Keratinocyte (primary cell): Measurements from ENCODE around the gene GJE1. TPM values are rescaled to one million over a fixed set of nuclear protein-coding genes. Genes with fewer than 3 reads are reported as not detected.
"Not testable (repeated sequence)": the region's sequence is repeated elsewhere in the genome, so short reads cannot be mapped to it uniquely, and the experiment has no call there.

Experiments
- DNase-seq: peaks from one replicate; pipeline ENCODE4 v3.0.0-alpha.2; 2011; ENCODE audit warnings: low read depth, missing footprints, low spot score
- FAIRE-seq: peaks from 2 replicates; lab custom pipeline; 2011; peaks lifted over from hg19 to GRCh38; lab: Jason Lieb, UNC
- H2AFZ ChIP-seq: 2 replicates; pipeline ENCODE4 v1.6.0; 2012; ENCODE audit warnings: low read length, control low read depth, inconsistent platforms; ENCODE audit not compliant: control insufficient read depth
- H3K27ac ChIP-seq: 2 replicates; pipeline ENCODE4 v1.5.1; 2011; ENCODE audit warnings: low read length; ENCODE audit not compliant: control insufficient read depth, insufficient read depth
- H3K27me3 ChIP-seq: 3 replicates; pipeline ENCODE4 v1.6.0; 2011; ENCODE audit warnings: low read length; ENCODE audit not compliant: control insufficient read depth, insufficient read depth; ENCODE audit errors: extremely low read depth
- H3K36me3 ChIP-seq, 2 experiments: 2 replicates in 1 of 2; 3 replicates in 1 of 2; pipeline ENCODE4 v1.5.1; 2011; ENCODE audit warnings: low read length in 2 of 2, mild to moderate bottlenecking in 1 of 2; ENCODE audit not compliant: control insufficient read depth in 2 of 2, insufficient read depth in 2 of 2; ENCODE audit errors: extremely low read depth in 1 of 2
- H3K4me1 ChIP-seq: 3 replicates; pipeline ENCODE4 v1.5.1; 2011; ENCODE audit warnings: low read length; ENCODE audit not compliant: control insufficient read depth, insufficient read depth; ENCODE audit errors: extremely low read depth
- H3K4me2 ChIP-seq: 3 replicates; pipeline ENCODE4 v1.6.0; 2011; ENCODE audit warnings: low read depth, low read length; ENCODE audit not compliant: control insufficient read depth, insufficient read depth; ENCODE audit errors: extremely low read depth
- H3K4me3 ChIP-seq, 3 experiments: fragments of 200-600 bp in 1 of 3; sonication (generic) in 1 of 3; 2 replicates in 2 of 3; 3 replicates in 1 of 3; pipeline ENCODE4 v1.5.1; 2011 to 2016; ENCODE audit warnings: low read length in 3 of 3, mild to moderate bottlenecking in 3 of 3, control low read depth in 2 of 3, inconsistent platforms in 1 of 3, low read depth in 1 of 3, mixed read lengths in 1 of 3, mixed run types in 1 of 3, moderate library complexity in 1 of 3; ENCODE audit not compliant: control insufficient read depth in 2 of 3, insufficient read depth in 2 of 3; ENCODE audit errors: extremely low read depth in 1 of 3
- H3K79me2 ChIP-seq: 2 replicates; pipeline ENCODE4 v1.6.0; 2012; ENCODE audit warnings: low read length; ENCODE audit not compliant: control insufficient read depth, insufficient read depth
- H3K9ac ChIP-seq: 3 replicates; pipeline ENCODE4 v1.6.0; 2011; ENCODE audit warnings: low read length; ENCODE audit not compliant: control insufficient read depth, insufficient read depth; ENCODE audit errors: extremely low read depth
- H3K9me1 ChIP-seq: 3 replicates; pipeline ENCODE4 v1.6.0; 2011; ENCODE audit warnings: low read length; ENCODE audit not compliant: control insufficient read depth, insufficient read depth; ENCODE audit errors: extremely low read depth
- H3K9me3 ChIP-seq: 2 replicates; pipeline ENCODE4 v1.5.1; 2012; ENCODE audit warnings: low read depth, low read length; ENCODE audit not compliant: control insufficient read depth
- H4K20me1 ChIP-seq: 3 replicates; pipeline ENCODE4 v1.6.0; 2011; ENCODE audit warnings: low read length; ENCODE audit not compliant: control insufficient read depth, insufficient read depth; ENCODE audit errors: extremely low read depth
- EZH2 ChIP-seq: IDR thresholded peaks from one replicate; pipeline ENCODE4 v1.6.1; 2012; ENCODE audit warnings: inconsistent platforms, mild to moderate bottlenecking, low read length, moderate library complexity
- dilution Hi-C: fragments of 300-500 bp; cut with MboI; formaldehyde crosslinking; loops from one replicate; pipeline ENCODE4 v1.7.0; 2020; ENCODE audit warnings: low sequenced_read_pairs; ENCODE audit not compliant: extremely low pct_ligation_motif_present
- polyA plus RNA-seq, 5 experiments: library from polyadenylated mRNA; depleted of rRNA in 3 of 5; stranded (reverse) in 3 of 5; stranded (forward) in 1 of 5; unstranded in 1 of 5; fragments of >200 nt; gene quantifications; 1 replicate in 1 of 5; 2 replicates in 3 of 5; 3 replicates in 1 of 5; pipeline versions ENCODE4 v1.2.1 to v1.2.3, GENCODE V29; 2011 to 2012; ENCODE audit warnings: missing spikeins in 2 of 5, low read depth in 1 of 5, low replicate concordance in 1 of 5
- TF ChIP-seq, protein P1 (sequence below), 3 experiments: IDR thresholded peaks in 1 of 3; conservative IDR thresholded peaks in 1 of 3; optimal IDR thresholded peaks in 1 of 3; 2 replicates in 2 of 3; 3 replicates in 1 of 3; pipeline versions ENCODE3 to v1.5.1; 2011; ENCODE audit warnings: low read length in 3 of 3, mild to moderate bottlenecking in 3 of 3, moderate library complexity in 2 of 3, control low read depth in 1 of 3, inconsistent platforms in 1 of 3; ENCODE audit not compliant: insufficient read depth in 2 of 3; ENCODE audit errors: extremely low read depth in 1 of 3

GJE1 gene
- polyA plus RNA-seq, 1 donor (not counting 4 experiments of a cell fraction or from before 2014, with no cell fraction given), result not detected

DNA sequence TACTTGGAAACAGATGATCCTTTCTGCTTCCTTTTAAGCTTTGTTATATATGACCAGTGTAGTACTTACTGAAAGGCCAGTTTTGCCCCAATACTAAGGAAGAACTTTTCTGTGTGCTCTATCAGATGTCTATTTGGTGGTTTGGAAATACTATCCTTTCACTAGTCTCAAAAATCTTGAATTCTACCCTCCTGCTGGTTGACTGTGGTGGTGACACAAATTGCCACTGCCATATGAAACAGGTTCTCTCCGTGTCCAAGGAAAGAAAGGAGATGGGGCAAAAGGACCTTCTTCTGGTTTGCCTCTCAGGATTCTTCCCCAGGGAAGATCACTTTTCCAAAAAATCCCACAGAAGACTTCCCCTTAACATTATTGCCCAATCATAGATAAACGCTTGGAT is 6.2 kb downstream of the GJE1 start:
- no peak overlapping the region for H3K4me3 ChIP-seq
- H3K4me2 ChIP-seq, result no peak overlapping the region
- H2AFZ ChIP-seq, result no peak overlapping the region
- no peak for DNase-seq
- H3K9me1 ChIP-seq, result no peaks in the 10 kb centered on the region
- no peak overlapping the region for H3K9ac ChIP-seq
- no peak overlapping the region for H3K27ac ChIP-seq
- no peak for TF ChIP-seq EZH2
- TF ChIP-seq, protein P1, sequence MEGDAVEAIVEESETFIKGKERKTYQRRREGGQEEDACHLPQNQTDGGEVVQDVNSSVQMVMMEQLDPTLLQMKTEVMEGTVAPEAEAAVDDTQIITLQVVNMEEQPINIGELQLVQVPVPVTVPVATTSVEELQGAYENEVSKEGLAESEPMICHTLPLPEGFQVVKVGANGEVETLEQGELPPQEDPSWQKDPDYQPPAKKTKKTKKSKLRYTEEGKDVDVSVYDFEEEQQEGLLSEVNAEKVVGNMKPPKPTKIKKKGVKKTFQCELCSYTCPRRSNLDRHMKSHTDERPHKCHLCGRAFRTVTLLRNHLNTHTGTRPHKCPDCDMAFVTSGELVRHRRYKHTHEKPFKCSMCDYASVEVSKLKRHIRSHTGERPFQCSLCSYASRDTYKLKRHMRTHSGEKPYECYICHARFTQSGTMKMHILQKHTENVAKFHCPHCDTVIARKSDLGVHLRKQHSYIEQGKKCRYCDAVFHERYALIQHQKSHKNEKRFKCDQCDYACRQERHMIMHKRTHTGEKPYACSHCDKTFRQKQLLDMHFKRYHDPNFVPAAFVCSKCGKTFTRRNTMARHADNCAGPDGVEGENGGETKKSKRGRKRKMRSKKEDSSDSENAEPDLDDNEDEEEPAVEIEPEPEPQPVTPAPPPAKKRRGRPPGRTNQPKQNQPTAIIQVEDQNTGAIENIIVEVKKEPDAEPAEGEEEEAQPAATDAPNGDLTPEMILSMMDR (optimal IDR thresholded peaks at IDR 0.05 in 1 of 3, IDR thresholded peaks at IDR 0.05 in 1 of 3, conservative IDR thresholded peaks at IDR 0.05 in 1 of 3; ENCODE audit: extremely low read depth in 1 of 3, insufficient read depth in 2 of 3, low read length in 3 of 3), result no peak
- dilution Hi-C loops, result no loop called here
- no peaks in the 10 kb centered on the region for H3K27me3 ChIP-seq
- H3K79me2 ChIP-seq, result no peaks in the 10 kb centered on the region
- no peaks in the 10 kb centered on the region for H4K20me1 ChIP-seq
- H3K36me3 ChIP-seq, result no peaks in the 10 kb centered on the region
- H3K9me3 ChIP-seq, result no peaks in the 10 kb centered on the region
- no peaks in the 10 kb centered on the region for H3K4me1 ChIP-seq
- no peak for FAIRE-seq

DNA sequence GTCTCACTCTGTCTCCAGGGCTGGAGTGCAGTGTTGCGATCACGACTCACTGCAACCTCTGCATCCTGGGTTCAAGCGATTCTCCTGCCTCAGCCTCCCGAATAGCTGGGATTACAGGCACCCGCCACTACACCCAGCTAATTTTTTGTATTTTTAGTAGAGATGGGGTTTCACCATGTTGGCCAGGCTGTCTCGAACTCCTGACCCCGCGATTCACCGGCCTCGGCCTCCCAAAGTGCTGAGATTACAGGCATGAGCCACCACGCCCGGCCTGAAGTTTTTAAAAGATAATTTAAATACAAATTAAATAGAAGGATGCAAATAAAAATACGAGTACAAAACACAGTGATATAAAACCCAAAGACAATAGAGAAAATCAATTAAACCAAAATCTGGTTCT is 8.8 kb downstream of the GJE1 start:
- dilution Hi-C loops, H3K9ac ChIP-seq, H3K36me3 ChIP-seq, DNase-seq, H3K27ac ChIP-seq, H3K4me3 ChIP-seq, H4K20me1 ChIP-seq, H3K9me3 ChIP-seq, H3K4me2 ChIP-seq, H3K27me3 ChIP-seq, H2AFZ ChIP-seq, H3K4me1 ChIP-seq, H3K79me2 ChIP-seq, FAIRE-seq, H3K9me1 ChIP-seq: not testable (repeated sequence)
